Activated T-helper 1 cell treated with anti-CD3 and anti-CD28 coated beads, Interleukin-12 subunit alpha, Interleukin-12 subunit beta, Interleukin-2, Interleukin-4 antibody, amounts not matched to agents 30 ng/mL and 10 ng/mL and 1 ng/mL, durations not matched to agents 14 hours and 24 hours and 36 hours (primary cell): Measurements from ENCODE around the gene CCDC87. TPM values are rescaled to one million over a fixed set of nuclear protein-coding genes. Genes with fewer than 3 reads are reported as not detected.
A peak's percentile ranks its signal among the peaks of the same experiment; 100 is the strongest.
"Not testable (repeated sequence)": the region's sequence is repeated elsewhere in the genome, so short reads cannot be mapped to it uniquely, and the experiment has no call there.

ENCODE experiments used
- DNase-seq: peaks from one replicate; pipeline ENCODE4 v3.0.0; 2021; ENCODE audit warnings: low spot score
- H3K27ac Mint-ChIP-seq: one replicate; pipeline ENCODE4 v1.8.0; 2021; ENCODE audit warnings: mild to moderate bottlenecking, mixed read lengths
- H3K27me3 Mint-ChIP-seq: one replicate; pipeline ENCODE4 v1.8.0; 2022; ENCODE audit warnings: mild to moderate bottlenecking, moderate library complexity, mixed read lengths; ENCODE audit not compliant: insufficient read depth
- H3K36me3 Mint-ChIP-seq: one replicate; pipeline ENCODE4 v1.8.0; 2021; ENCODE audit warnings: low read depth, mixed read lengths
- H3K4me1 Mint-ChIP-seq: one replicate; pipeline ENCODE4 v1.8.0; 2021; ENCODE audit warnings: low read depth, mixed read lengths
- H3K4me3 Mint-ChIP-seq: one replicate; pipeline ENCODE4 v1.8.0; 2021; ENCODE audit warnings: mild to moderate bottlenecking, moderate library complexity, mixed read lengths
- H3K9me3 Mint-ChIP-seq: one replicate; pipeline ENCODE4 v1.8.0; 2021; ENCODE audit warnings: mixed read lengths
- intact Hi-C: fragments of 100-400 bp; cut with micrococcal nuclease; formaldehyde crosslinking; loops from one replicate; pipeline ENCODE4 v1.15.1; 2024
- total RNA-seq: library from RNA; stranded (reverse); gene quantifications from 2 replicates; pipeline ENCODE4 v1.2.3, GENCODE V29; 2022

CCDC87 gene
- total RNA-seq, 1 donor from 2014 or later: 0.29 TPM

DNA sequence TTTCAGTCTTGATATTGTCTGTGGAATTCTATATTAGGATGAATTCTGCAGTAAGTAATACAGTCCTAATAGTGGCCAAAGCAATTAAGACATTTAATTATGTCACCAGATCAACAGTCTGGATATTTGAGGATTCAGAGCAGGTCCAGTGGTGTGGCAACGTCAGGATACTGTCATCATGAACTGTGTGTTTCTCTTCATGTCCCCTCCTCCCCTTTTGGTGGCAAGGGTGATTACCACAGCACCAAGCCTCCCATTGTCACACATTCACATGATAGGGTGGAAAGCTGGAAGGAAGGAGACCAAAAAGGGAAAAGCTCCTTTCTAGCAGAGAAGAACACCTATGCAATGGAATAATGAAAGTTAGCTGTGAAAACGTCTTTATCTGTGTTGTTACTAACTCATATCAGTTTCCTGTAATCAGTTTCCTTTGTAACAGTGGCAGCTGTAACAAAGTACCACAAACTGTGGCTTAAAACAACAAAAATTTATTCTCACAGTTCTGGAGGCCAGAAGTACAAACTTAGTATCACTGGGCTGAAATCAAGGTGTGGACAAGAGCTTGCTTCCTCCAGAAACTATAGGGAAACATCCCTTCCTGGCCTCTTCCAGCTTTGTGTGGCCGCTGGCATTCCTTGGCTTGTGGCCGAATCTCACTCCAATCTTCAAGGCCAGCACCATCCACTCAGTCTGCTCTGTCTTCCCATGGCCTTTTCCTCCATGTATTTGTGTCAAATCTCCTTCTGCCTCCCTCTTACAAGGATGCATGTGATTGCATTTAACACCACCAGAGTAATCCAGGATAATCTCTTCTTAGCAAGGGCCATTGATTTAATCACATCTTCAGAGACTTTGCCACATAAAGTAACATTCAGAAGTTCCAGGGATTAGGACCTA, 17.1 kb upstream of the CCDC87 start:
- intact Hi-C loops: no loop called here
- Mint-ChIP-seq H3K9me3 (no peaks in the 10 kb centered on the region), H3K4me3 (no peak overlapping the region), H3K4me1 (peaks cover 14% of the 10 kb centered on the region), H3K27me3 (no peaks in the 10 kb centered on the region), H3K36me3 (peaks cover 1% of the 10 kb centered on the region), H3K27ac (peak overlapping the region; percentile 27)
- DNase-seq: no peak

DNA sequence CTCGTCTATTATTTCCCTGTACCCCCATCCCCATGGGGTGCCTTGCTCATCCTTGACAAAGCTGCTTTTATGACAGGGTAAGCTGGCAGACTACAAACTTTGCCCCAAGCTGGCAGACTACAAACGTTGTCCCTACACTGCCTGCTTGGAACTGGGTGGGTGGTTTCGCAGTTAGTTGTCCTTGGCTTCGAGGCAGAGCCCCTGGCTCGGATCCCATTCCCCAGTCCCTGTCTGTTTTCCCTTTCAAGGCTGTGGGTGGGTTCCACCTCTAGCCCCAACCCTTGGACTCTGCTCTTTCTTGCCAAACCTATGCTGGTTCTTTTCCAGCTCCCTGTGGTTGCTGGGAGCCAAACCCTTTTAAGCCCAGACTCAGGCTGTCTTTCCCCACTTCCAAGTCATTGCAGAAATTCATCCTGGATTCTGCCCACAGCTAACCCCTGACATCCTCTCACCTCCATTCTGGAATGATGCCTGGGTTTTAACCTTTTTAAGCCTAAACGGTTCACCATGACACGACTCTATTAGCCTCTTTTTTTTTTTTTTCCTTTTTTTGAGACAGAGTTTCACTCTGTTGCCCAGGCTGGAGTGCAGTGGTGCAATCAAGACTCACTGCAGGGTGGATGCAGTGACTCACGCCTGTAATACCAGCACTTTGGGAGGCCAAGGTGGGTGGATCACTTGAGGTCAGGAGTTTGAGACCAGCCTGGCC, 14.4 kb upstream of the CCDC87 start:
- H3K36me3 Mint-ChIP-seq: peaks cover 9% of the 10 kb centered on the region
- DNase-seq: no peak
- no peak overlapping the region for H3K27ac Mint-ChIP-seq
- no peaks in the 10 kb centered on the region for H3K27me3 Mint-ChIP-seq
- no peak overlapping the region for H3K4me3 Mint-ChIP-seq
- no peaks in the 10 kb centered on the region for H3K9me3 Mint-ChIP-seq
- peaks cover 14% of the 10 kb centered on the region for H3K4me1 Mint-ChIP-seq
- intact Hi-C loops: no loop called here

DNA sequence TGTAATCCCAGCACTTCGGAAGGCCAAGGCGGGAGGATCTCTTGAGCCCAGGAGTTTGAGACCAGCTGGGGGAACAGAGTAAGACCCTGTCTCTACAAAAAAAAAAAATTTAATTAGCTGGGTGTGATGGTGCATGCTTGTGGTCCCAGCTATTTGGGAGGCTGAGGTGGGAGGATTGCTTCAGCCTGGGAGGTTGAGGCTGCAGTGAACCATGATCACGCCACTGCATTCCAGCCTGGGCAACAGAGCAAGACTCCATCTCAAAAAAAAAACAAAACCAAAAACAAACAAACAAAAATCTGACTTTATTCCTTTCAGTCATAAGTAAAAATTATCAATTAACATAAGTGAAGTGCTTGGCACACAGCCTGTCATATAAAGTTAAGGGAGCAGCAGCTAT, 13.7 kb upstream of the CCDC87 start:
- intact Hi-C loops, H3K9me3 Mint-ChIP-seq, H3K27ac Mint-ChIP-seq, H3K27me3 Mint-ChIP-seq, DNase-seq, H3K4me3 Mint-ChIP-seq: not testable (repeated sequence)
- Mint-ChIP-seq H3K36me3 (peaks cover 13% of the 10 kb centered on the region), H3K4me1 (peaks cover 14% of the 10 kb centered on the region)

DNA sequence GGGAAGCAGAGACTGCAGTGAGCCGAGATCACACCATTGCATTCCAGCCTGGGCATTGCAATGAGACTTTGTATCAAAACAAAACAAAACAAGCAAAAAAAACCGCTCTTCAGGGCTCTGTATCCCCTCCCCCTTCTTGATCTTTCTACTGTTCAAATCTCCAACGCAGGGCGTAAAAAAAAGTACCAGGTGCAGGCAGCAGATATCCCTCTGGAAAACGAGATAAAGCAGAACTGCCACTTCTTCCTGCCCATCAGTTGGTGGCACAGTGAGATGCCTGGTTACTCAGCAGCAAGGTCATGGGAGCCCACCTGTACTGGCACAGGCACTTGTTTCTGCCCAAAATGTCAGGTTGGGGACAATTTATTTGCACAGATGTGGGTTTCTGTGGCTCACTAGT, 11.3 kb upstream of the CCDC87 start:
- H3K27ac Mint-ChIP-seq: no peak overlapping the region
- intact Hi-C loops: no loop called here
- peaks cover 17% of the 10 kb centered on the region for H3K36me3 Mint-ChIP-seq
- H3K4me1 Mint-ChIP-seq: no peaks in the 10 kb centered on the region
- DNase-seq: no peak
- H3K9me3 Mint-ChIP-seq: no peaks in the 10 kb centered on the region
- no peak overlapping the region for H3K4me3 Mint-ChIP-seq
- no peaks in the 10 kb centered on the region for H3K27me3 Mint-ChIP-seq

- DNase-seq: no peak
- peaks cover 17% of the 10 kb centered on the region for H3K36me3 Mint-ChIP-seq
- intact Hi-C loops: no loop called here
- H3K4me1 Mint-ChIP-seq: no peaks in the 10 kb centered on the region
- H3K27me3 Mint-ChIP-seq: no peaks in the 10 kb centered on the region
- no peak overlapping the region for H3K4me3 Mint-ChIP-seq
- no peak overlapping the region for H3K27ac Mint-ChIP-seq
- H3K9me3 Mint-ChIP-seq: no peaks in the 10 kb centered on the region
Observed at GRCh38 chr11:66603072-66603471, 10.2 kb upstream of the CCDC87 start.

GRCh38 chr11:66600631-66601233, 7.9 kb upstream of the CCDC87 start:
- Mint-ChIP-seq H3K36me3 (peaks cover 17% of the 10 kb centered on the region), H3K9me3 (no peaks in the 10 kb centered on the region), H3K27ac (no peak overlapping the region), H3K27me3 (no peaks in the 10 kb centered on the region), H3K4me1 (peaks cover under 1% of the 10 kb centered on the region), H3K4me3 (no peak overlapping the region)
- intact Hi-C loops: no loop called here
- no peak for DNase-seq

- H3K4me3 Mint-ChIP-seq: no peak overlapping the region
- no peak for DNase-seq
- intact Hi-C loops: no loop called here
- no peaks in the 10 kb centered on the region for H3K27me3 Mint-ChIP-seq
- peaks cover 6% of the 10 kb centered on the region for H3K4me1 Mint-ChIP-seq
- no peaks in the 10 kb centered on the region for H3K9me3 Mint-ChIP-seq
- no peak overlapping the region for H3K27ac Mint-ChIP-seq
- peaks cover 17% of the 10 kb centered on the region for H3K36me3 Mint-ChIP-seq
Observed at GRCh38 chr11:66600219-66600618, 7.4 kb upstream of the CCDC87 start.

DNA sequence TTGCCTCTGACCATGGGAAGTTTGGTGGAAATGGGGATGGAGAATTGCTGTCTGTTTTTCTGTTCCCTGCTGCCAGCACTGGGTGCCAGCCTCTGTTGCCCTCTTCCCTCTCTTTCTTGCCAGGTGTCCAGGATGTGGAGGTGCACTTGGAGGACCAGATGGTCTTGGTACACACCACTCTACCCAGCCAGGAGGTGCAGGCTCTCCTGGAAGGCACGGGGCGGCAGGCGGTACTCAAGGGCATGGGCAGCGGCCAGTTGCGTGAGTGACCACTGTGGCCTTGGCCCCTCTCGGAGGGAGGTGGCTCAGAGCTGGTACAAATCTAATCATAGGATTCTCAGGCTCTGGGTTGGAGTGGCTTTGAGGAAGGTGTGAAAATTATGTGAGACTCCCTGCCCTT, 6.1 kb upstream of the CCDC87 start:
- intact Hi-C loops: no loop called here
- H3K27me3 Mint-ChIP-seq: no peaks in the 10 kb centered on the region
- peaks cover 13% of the 10 kb centered on the region for H3K4me1 Mint-ChIP-seq
- H3K27ac Mint-ChIP-seq: no peak overlapping the region
- no peaks in the 10 kb centered on the region for H3K9me3 Mint-ChIP-seq
- peaks cover 9% of the 10 kb centered on the region for H3K36me3 Mint-ChIP-seq
- DNase-seq: no peak
- H3K4me3 Mint-ChIP-seq: no peak overlapping the region

- H3K4me3 Mint-ChIP-seq: peak overlapping the region; percentile 72
- H3K27ac Mint-ChIP-seq: peak overlapping the region; percentile 68
- H3K27me3 Mint-ChIP-seq: no peaks in the 10 kb centered on the region
- DNase-seq: no peak
- H3K4me1 Mint-ChIP-seq: peaks cover 30% of the 10 kb centered on the region
- intact Hi-C loops: no loop called here
- H3K9me3 Mint-ChIP-seq: no peaks in the 10 kb centered on the region
- H3K36me3 Mint-ChIP-seq: peaks cover 4% of the 10 kb centered on the region
Observed at GRCh38 chr11:66595245-66595904, 2.5 kb upstream of the CCDC87 start.

GRCh38 chr11:66593650-66594049, 787 bp upstream of the CCDC87 start:
- Mint-ChIP-seq H3K27ac (peak overlapping the region; percentile 97), H3K27me3 (no peaks in the 10 kb centered on the region), H3K4me3 (peak overlapping the region; percentile 100), H3K36me3 (peaks cover 3% of the 10 kb centered on the region), H3K9me3 (no peaks in the 10 kb centered on the region), H3K4me1 (peaks cover 30% of the 10 kb centered on the region)
- no peak for DNase-seq
- intact Hi-C loops: loop anchor here (1.0 to 2.0 kb wide), 6 partner anchors 23 to 249 kb away; partner anchors contain the start of genes ACTN3, RBM14, RBM4 and RCE1

GRCh38 chr11:66593303-66593635, 406 bp upstream of the CCDC87 start:
- intact Hi-C loops: loop anchor here (1.0 to 2.0 kb wide), 6 partner anchors 23 to 250 kb away; partner anchors contain the start of genes ACTN3, RBM14, RBM4 and RCE1
- no peaks in the 10 kb centered on the region for H3K27me3 Mint-ChIP-seq
- peaks cover 3% of the 10 kb centered on the region for H3K36me3 Mint-ChIP-seq
- peaks cover 30% of the 10 kb centered on the region for H3K4me1 Mint-ChIP-seq
- H3K9me3 Mint-ChIP-seq: no peaks in the 10 kb centered on the region
- H3K27ac Mint-ChIP-seq: peak overlapping the region; percentile 97
- peak overlapping the region; percentile 100 for H3K4me3 Mint-ChIP-seq
- no peak for DNase-seq

- intact Hi-C loops: no loop called here
- no peak for DNase-seq
- Mint-ChIP-seq H3K4me1 (peaks cover 30% of the 10 kb centered on the region), H3K36me3 (peaks cover 3% of the 10 kb centered on the region), H3K27me3 (no peaks in the 10 kb centered on the region), H3K4me3 (no peak overlapping the region), H3K9me3 (no peaks in the 10 kb centered on the region), H3K27ac (no peak overlapping the region)
Observed at GRCh38 chr11:66591175-66591574, 1.7 kb downstream of the CCDC87 start.
